ENCODE results near the gene TSSK2. TPM values are rescaled to one million over a fixed set of nuclear protein-coding genes. Genes with fewer than 3 reads are reported as not detected.

The TSSK2 gene
- total RNA-seq, 1 donor from 2014 or later, result not detected

DNA sequence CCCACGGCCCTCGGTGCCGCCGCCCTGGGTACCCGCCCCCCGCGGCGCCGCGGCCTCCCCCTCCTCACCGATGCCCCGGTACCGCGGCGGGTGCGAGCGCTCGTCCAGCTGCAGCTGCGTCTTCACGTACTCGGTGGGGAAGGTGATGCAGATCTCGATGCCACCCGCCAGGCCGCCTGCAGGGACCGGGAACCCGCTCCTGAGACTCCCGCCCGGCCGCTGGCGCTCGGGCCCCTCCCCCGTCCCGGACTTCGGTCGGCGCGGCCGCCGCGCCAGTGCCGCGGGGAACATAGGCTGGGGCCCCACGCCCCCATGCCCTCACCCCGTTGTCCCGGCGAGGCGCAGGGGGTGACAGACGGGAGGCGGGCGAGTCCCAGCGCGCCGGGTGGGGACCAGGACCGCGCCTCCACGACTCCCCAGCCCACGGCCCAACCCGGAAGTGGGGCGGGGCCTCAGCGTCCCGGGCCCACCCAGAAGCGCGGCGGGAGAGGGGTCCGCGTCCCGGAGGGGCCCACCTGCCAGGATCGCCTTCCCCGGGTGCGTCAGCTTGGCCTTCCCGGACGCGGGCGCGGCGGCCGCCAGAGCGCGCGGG, 47.1 kb downstream of the TSSK2 start:
- FAIRE-seq, result no peak
- DNase-seq (ENCODE audit: low spot score in 2 of 2), result peak; percentile 61 to 63

DNA sequence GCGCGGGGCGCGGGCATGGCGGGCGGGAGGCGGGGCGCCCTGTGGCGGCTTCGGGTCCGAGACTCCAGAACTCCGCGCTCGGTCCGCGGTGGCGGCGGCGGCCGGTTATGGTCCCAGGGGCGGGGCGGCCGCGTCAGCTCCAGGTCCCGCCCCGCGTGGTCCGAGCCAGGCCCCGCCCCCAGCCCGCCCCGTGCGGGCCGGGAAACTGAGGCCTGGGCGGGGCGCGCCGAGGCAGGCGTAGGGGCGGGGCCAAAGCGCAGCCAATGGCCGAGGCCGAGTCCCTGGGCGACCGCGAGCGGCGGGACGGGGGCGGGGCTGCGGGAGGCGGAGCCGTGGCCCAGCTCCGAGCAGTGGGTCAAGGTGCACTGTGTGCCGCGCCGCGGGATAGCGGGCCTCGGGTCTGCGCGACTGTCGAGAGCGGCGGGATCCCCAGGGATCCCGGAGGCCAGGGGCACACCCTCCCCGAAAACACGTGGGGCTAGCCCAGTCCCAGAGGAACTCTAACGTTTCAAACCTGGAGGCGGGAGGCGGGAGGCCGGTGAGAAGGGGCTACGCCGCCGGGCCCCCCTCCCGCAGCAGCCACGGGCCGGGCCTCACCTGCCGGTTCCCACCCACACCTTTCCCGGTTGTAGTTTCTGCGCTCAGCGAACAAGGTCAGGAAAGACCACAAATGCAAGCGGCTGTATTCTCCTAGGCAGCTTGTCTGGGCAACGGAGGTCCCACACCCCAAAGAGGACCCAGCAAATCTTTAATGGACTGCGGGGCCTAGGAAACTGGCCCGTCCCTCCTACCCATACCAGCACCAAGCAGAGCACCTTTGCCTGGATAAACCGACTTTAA, 47.8 kb downstream of the TSSK2 start, which contains the start of gene SLC25A1:
Gene SLC25A1, minus strand, starts transcription at position 80 of the 840 bp plus-strand sequence. Its CDS starts 63 bp downstream, at position 17.
- DNase-seq (ENCODE audit: low spot score in 2 of 2) (peak; percentile 97 to 98), FAIRE-seq (no peak)

DNA sequence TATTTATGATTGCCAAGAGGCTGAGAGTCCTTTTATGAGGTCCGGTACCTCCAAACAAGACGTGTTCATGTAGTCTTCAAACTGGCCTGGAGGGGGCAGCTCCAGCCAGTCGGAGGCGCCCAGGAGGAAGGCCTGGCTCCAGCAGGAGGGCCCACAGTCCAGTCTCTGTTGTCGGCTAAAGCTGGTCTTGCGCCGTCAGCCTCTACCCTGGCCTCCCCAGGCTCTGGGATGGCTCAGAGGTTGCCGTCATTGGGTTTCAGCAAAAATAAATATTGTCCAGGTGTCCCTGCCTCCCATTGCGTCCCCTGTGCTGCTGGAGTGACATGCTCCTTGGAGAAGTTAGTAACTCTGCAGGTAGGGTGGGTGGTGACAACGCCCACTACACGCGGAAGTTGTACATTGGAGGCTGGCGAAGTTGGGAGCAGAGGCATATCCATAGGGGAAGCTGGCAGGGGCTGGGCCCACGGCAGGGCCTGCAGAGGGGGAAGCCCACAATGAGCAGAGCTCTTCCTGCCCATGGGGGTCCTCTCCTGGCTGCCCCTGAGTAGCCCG, 48.5 kb downstream of the TSSK2 start:
- DNase-seq (ENCODE audit: low spot score in 2 of 2) (peak; percentile 71 to 82), FAIRE-seq (no peak)

DNA sequence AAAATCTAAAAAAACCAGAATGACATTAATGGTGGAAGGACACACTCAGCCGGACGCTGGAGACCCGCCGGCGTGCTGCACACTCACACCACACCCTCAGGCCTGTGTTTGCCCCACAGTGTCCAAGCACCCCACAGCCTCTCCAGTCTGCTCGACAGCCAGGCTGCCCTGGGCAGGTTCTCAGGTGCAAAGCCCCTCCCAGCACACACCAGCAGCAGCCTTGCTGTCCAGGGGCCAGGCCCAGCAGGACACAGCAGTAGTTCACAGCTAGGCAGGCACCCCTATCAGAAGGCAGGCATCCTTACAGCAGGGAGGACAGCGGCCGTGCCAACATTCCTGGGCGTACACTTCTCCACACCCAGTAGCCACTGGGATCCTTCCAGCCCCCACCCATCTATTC, 49.1 kb downstream of the TSSK2 start:
- no peak for FAIRE-seq

DNA sequence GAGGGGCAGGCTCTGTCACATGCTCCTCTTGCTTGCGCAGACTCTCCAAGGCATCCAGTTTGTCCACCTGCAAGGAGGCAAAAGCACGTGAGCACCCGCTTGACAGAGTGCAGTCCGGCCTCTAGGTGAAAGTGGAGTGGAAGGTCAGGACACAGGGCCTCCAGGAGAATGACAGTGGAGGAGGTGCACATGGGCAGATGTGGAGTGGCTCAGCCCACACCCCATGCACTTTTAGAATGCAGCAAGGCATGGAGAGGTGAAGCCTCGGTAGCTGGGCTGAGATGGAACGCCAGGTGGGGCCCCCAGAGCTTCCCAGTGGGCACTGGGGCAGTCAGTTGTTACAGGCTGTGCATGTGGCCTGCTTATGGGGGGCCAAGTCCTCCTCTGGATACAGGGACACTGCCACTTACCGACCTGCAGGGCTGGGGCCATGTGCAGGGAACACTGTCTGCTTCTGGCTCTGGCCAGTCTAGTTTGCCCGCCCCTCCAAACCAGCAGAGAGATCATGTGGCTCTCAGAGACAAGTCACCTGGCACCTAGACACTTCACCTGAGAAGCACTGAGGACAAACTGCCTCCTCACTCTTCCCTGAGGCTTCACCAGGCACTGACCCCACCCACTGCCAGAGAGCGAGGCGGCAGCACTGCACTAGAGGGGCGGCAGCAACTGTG, 49.8 kb downstream of the TSSK2 start:
- DNase-seq (ENCODE audit: low spot score in 2 of 2) (no peak), FAIRE-seq (no peak)

More for the DNA sequence above, 49.1 kb downstream of the TSSK2 start:
- DNase-seq (ENCODE audit: low spot score in 2 of 2), result no peak

DNA sequence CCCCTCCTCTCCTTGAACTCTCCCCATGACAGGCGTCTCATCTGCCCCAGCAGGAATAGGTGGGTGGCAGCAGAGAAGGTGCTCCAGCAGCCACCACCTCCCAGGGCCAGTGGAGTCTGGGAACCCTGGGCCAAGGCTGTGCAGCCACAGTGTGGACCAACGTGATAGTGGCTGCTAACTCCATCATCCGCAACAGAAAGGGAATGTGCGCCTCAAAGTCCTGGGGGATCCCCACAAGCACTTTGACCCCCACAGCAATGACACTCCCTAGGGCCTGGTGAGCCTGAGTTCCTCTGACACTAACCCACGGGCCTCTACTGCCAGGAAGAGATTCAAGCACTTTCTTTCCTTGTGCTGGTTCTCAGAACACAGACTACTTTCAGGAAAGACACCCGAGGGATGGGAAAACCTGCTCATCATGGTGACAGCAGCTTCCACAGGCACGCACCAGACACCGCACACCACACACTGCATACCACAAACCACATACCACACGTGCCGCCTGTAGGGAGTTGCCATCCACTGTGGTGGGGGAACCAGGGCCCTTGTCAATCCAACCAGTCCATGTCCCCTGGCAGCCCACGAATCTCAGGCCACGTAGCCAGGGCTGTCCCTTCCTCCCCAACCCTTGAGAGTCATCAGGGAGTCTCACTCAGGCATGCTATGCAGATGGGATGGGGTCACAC, 50.8 kb downstream of the TSSK2 start:
- FAIRE-seq (no peak), DNase-seq (ENCODE audit: low spot score in 2 of 2) (no peak)

Other genes with a start within 250 kb of the TSSK2 start
- gene DGCR6, start 225.0 kb upstream of the TSSK2 start, total RNA-seq, result 10.2 TPM
- gene PRODH, start 195.0 kb upstream of the TSSK2 start, total RNA-seq, result 0.82 TPM
- gene DGCR2, start 8.9 kb upstream of the TSSK2 start, total RNA-seq, result 65.2 TPM
- gene ESS2, start 13.3 kb downstream of the TSSK2 start, total RNA-seq, result 13.0 TPM
- gene GSC2, start 19.0 kb downstream of the TSSK2 start, total RNA-seq, result not detected
- gene SLC25A1, start 47.4 kb downstream of the TSSK2 start, total RNA-seq, result 24.9 TPM
- gene CLTCL1, start 160.4 kb downstream of the TSSK2 start, total RNA-seq, result 9.8 TPM